Erythroblast (primary cell): ENCODE data around the gene PSMC5.

Experiments used
- GATA1 ChIP-seq: IDR thresholded peaks from 2 replicates; pipeline ENCODE4 v1.6.1; 2011; ENCODE audit warnings: low read depth, mild to moderate bottlenecking, control low read depth, low read length, moderate library complexity
- POLR2A ChIP-seq: IDR thresholded peaks from 2 replicates; pipeline ENCODE4 v1.6.1; 2011; ENCODE audit warnings: mild to moderate bottlenecking, low read length

DNA sequence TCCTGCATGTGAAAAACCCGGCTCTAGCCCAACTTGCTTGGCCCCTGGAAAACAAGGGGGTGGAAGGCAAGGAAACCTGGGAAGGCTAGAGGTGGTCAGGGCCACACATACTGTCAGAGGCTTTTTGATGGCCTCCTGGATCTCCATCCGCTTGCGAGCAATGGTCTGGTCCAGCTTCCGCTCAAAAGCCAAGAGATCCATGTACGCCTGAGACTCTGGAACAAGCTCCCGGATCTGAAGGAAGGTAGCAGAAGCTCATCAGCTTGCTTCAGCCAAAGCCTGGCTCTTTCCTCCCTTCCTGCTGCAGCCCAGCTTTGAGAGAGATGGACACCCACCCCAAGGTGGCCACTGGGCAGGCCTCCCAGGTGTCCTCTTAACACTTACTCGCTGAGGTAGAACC, 9.6 kb downstream of the PSMC5 start:
- TF ChIP-seq POLR2A (no peak), GATA1 (no peak)
